Colon (tissue), 2 donors: ENCODE results near the gene UBTF.
A peak's percentile ranks its signal among the peaks of the same experiment; 100 is the strongest.

Experiments used
- FAIRE-seq: peaks from 2 replicates; lab custom pipeline; 2012; peaks lifted over from hg19 to GRCh38; lab: Jason Lieb, UNC
- donor health status: control.
- donor health status: control.

UBTF gene

GRCh38 chr17:44197980-44198720, 21.3 kb downstream of the UBTF start:
- no peak for FAIRE-seq

- no peak for FAIRE-seq
Measured at GRCh38 chr17:44197107-44197506, 22.4 kb downstream of the UBTF start.

- no peak for FAIRE-seq
Measured at GRCh38 chr17:44193326-44194084, 26.0 kb downstream of the UBTF start.

- no peak for FAIRE-seq
Measured at GRCh38 chr17:44192750-44193149, 26.7 kb downstream of the UBTF start.

GRCh38 chr17:44191941-44192496, 27.5 kb downstream of the UBTF start:
- FAIRE-seq = no peak

DNA sequence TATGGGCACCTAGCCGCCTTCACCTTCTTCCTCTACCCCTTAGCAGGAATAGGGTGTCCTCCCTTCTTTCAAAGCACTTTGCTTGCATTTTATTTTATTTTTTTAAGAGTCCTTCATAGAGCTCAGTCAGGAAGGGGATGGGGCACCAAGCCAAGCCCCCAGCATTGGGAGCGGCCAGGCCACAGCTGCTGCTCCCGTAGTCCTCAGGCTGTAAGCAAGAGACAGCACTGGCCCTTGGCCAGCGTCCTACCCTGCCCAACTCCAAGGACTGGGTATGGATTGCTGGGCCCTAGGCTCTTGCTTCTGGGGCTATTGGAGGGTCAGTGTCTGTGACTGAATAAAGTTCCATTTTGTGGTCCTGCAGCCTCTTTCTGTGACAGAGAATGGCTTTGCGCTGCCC, 28.1 kb downstream of the UBTF start:
- FAIRE-seq = no peak

- no peak for FAIRE-seq
Measured at GRCh38 chr17:44190481-44190880, 29.0 kb downstream of the UBTF start.

GRCh38 chr17:44188576-44189403, 30.7 kb downstream of the UBTF start:
- no peak for FAIRE-seq

DNA sequence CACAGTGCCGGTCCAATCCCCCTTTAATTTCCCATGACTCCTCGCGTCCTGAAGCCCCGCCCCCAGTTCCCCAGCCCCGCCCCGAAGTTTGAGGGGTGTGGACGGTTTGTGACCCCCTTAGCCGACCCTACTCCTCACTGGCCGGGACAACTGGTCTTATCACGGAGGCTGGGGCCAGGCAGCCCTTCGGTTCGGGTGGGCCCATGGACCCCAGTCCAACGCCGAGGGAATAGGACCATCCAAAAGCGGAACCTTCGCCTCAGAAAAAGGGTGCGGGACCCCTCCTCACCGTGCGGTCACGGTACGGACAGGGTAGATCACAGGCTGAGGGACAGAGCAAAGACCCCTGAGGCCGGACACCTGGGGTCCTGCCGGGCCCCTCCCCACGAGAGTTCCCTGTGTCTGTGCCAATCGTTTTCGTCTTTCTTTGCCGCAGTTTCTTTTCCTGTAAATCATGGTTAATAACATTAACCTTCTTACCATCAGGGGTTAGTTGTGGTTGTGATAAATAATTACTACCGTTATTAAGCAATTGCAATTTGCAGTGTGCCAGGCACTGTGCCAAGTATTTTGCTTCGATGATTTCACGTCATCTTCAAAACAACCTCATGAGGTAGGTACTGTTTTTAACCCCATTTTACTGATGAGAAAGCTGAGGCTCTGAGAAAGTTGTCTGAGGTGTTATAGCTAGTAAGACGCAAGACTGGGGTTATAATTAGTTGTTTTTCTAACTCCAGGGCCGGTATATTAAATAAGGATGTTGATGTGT, 32.2 kb downstream of the UBTF start:
- no peak for FAIRE-seq

DNA sequence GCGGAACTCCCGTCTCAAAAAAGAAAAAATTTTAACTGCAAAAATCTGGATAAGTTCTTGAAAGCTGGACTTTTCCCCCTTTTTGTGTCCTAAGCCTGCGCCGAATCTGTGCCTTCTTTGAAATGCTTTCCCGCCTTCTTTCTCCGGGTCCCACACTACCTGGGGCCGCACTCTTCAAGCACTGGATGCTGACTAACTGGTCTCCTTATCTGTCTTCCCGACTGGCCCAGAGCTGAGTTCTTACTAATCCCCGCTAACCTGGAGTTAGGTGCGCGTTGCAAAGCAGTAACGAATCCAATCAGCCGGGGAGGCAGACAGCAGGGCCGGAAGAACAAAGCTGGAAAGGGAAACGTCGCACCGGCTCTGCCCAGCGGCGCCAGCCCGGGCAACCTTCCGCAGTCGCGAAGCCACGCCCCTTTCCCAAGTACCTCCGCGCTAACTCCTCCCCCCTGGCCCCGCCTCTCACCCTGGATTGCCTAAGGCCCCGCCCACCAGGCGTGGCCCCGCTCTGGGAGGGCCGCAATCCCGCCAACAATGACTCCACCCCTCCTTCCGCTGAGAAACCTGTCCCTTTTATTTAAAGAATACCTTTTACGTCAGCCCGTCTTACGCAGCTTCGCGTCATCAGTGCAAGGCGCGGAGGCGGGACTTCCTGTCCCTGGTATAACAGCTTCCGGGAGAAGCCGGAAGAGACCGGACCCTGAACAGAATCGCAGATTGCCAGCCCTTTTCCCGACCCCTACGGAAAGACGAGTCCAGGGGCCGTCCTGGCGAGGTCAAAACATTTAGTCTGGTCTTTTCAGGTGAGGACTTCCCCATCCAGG, 33.0 kb downstream of the UBTF start, which contains the start of gene TMUB2:
TMUB2 (plus strand) TSS at position 666 of the 824 bp plus-strand sequence. CDS start 737 bp downstream, outside the sequence.
- FAIRE-seq = peak; percentile 95

DNA sequence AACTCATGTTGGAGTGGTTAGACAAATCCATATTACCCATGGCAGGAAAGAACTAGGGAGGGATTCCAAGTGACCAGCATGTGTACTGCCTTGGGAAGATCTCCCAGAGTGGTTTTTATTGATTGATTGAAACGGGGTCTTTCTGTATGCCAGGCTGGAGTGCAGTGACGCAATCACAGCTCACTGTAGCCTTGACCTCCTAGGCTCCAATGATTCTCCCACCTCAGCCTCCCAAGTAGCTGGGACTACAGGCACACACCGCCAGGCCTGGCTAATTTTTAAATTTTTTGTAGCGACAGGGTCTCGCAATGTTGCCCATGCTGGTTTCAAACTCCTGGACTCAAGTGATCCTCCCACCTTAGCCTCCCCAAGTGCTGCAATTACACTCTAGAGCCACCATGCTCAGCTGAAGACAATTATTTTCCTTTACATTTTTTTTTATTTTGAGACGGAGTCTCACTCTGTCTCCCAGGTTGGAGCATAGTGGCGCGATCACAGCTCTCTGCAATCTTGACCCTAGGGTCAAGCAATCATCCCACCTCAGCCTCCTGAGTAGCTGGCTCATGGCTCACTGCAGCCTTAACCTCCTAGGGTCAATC, 35.2 kb downstream of the UBTF start:
- no peak for FAIRE-seq

DNA sequence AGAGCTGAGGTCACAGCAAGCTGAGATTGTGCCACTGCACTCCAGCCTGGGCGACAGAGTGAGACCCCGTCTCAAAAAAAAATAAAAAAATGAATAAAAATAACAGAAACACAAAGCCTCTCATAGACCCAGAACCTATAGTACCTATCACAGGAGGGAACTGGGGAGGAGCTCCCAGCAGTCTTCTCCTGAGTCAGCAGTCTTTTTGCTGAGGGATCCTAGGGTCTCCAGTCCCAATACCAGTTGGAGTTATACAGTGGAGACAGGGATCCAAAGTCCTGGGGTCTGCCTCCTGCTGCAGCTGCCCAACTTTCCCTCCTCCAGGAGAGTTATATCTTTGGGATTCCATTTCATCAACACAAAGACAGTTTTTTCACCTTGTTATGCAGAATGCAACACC, 36.5 kb downstream of the UBTF start:
- no peak for FAIRE-seq

DNA sequence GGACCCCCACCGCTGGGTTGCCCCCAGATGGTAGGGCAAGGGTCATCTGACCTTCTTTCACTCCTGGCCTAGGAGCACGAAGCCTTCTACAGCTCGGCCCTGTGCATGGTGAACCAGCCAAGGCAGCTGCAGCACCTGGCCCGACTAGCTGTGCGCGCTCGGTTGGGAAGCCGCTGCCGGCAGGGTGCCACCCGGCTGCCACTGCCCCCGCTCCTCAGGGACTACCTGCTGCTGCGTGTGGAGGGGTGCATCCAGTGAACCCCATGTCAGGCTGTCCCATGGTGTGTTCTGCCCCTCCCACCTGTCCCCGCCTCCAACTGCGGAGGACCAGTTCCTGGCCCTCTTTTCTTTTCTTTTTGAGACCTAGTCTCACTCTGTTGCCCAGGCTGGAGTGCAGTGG, 41.3 kb downstream of the UBTF start:
- no peak for FAIRE-seq

GRCh38 chr17:44177640-44178039, 41.8 kb downstream of the UBTF start:
- FAIRE-seq = no peak

GRCh38 chr17:44176671-44177501, 42.6 kb downstream of the UBTF start:
- no peak for FAIRE-seq

GRCh38 chr17:44176257-44176656, 43.2 kb downstream of the UBTF start:
- no peak for FAIRE-seq

DNA sequence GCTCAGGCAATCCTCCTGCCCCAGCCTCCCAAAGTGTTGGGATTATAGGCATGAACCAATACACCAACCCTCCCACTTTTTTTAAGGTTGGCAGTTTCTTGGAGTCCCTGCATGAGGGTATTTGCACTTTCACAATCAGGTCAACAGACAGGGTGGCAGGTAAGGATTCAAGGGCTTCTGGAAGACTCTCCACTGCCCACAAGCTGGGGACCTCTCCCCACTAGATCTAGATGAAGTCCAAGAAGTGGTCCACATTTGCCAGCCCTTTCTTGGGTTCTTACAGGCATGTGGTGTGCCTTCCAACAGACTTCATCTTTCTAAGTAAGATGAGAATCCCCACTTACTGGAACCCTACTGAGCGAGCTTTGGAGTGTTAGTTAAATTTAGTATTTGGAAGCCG, 45.0 kb downstream of the UBTF start:
- FAIRE-seq = no peak

GRCh38 chr17:44171931-44172455, 47.5 kb downstream of the UBTF start:
- no peak for FAIRE-seq
